HG02798 (cell line): ENCODE results near the gene SPOCK1.

Source experiments
- ATAC-seq: cut with Tn5 transposase; IDR thresholded peaks from one replicate; pipeline ENCODE4 v1.9.1; 2021; ENCODE audit warnings: mild to moderate bottlenecking; ENCODE audit not compliant: unreplicated experiment, poor library complexity

Gene SPOCK1

GRCh38 chr5:137310051-137310730 is 188.9 kb downstream of the SPOCK1 start:
- no peak for ATAC-seq

GRCh38 chr5:137309290-137309689 is 189.8 kb downstream of the SPOCK1 start:
- no peak for ATAC-seq

GRCh38 chr5:137308311-137308710 is 190.8 kb downstream of the SPOCK1 start:
- no peak for ATAC-seq

- ATAC-seq: no peak
Measured at GRCh38 chr5:137306903-137307302, 192.2 kb downstream of the SPOCK1 start.

- no peak for ATAC-seq
Measured at GRCh38 chr5:137305971-137306602, 193.0 kb downstream of the SPOCK1 start.

- no peak for ATAC-seq
Measured at GRCh38 chr5:137304226-137304874, 194.8 kb downstream of the SPOCK1 start.

GRCh38 chr5:137303509-137303908 is 195.6 kb downstream of the SPOCK1 start:
- ATAC-seq: no peak

GRCh38 chr5:137300411-137301240 is 198.5 kb downstream of the SPOCK1 start:
- no peak for ATAC-seq

- no peak for ATAC-seq
Measured at GRCh38 chr5:137296213-137296781, 202.8 kb downstream of the SPOCK1 start.

GRCh38 chr5:137294604-137295003 is 204.5 kb downstream of the SPOCK1 start:
- no peak for ATAC-seq

DNA sequence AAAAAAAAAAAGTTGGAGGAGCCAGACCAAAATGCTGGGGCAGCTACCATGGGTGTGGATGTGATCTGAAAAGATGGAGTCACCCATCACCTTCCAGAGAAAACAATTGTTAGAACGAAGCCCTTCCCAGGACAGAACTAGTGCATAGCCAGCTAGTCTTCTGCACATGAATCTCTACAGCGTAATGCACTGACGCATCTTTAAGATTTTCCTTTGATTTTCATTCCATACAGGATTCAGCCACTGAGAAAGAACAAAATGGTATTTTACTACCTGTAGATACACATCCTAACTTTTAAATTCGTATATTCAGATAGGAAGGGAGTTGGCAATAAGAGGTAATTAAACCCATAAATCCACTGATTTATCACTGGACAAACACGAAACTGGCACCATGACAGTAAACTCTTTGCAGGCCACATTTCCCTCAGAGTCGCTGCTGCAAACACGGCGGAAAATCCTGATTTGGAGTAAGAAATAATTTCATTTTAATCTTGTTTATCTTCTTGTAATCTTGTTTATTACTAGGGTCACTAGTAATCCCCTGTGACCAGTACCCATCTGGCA is 206.6 kb downstream of the SPOCK1 start:
- no peak for ATAC-seq

DNA sequence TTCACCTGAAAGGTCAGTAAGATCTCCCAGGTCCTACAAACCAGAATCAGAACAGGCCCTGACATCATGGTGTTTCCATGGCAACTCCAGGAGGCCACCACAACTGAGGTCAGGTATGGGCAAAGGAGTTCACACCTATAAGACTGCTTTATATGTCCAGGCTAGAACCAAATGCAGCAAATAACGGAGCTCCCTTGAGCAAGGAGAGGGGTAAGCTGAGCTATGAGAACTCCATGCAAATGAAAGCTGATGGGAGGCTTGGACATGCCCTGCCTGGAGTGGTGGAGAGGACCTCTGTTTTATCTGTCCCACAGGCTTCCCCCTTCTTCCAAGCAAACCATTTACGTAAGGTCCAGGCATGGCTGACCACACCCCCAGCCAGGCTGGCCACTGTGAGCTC is 207.7 kb downstream of the SPOCK1 start:
- ATAC-seq: no peak

- no peak for ATAC-seq
Measured at GRCh38 chr5:137291031-137291430, 208.1 kb downstream of the SPOCK1 start.

DNA sequence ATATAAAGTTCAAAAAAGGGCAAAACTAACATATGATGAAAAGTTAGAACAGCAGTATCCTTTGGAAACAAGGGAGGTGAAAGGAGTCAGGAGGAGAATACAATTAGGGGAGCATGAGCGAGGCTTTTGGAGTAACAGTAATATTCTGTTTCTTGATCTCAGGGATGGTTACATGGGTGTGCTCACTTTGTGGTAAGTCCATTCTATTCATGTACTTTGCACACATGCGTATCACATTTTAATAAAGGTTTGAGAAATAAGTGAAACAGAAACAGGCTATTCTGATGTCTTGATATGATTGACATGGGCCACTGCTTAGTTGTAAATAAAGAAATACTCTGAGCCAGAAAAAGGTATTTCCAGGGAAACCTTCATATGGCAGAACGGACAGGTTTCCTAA is 208.8 kb downstream of the SPOCK1 start:
- no peak for ATAC-seq

GRCh38 chr5:137289856-137290255 is 209.3 kb downstream of the SPOCK1 start:
- no peak for ATAC-seq

GRCh38 chr5:137287569-137287968 is 211.6 kb downstream of the SPOCK1 start:
- ATAC-seq: no peak

DNA sequence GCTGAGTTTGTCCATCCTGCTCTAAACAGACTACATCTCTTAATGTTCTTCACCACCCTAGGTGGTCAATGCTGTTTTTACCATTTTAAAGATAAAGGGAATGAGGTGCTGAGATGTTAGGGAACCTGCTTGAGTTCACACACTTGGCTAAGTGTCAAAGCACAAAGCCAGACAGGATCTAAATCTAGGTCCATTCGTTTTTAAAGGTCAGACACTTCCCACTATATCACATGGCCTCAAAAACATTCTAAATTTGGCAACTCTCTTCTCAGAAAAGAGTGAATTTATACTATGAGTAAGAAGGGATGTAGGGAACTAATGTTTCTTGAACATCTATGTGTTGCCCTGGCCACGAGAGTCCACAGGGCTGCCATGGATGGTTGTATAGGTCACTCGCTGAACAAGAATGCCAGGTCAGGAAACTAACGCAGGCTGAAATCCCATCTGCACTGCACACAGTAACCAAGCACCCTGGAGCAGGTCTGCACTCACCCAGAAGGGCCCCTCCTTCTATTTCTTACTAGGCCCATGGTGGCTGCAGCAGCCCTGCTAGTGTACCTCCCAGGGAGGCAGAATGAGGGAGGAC is 213.0 kb downstream of the SPOCK1 start:
- ATAC-seq: no peak

GRCh38 chr5:137283801-137284200 is 215.3 kb downstream of the SPOCK1 start:
- ATAC-seq: no peak

- no peak for ATAC-seq
Measured at GRCh38 chr5:137282216-137282615, 216.9 kb downstream of the SPOCK1 start.

- no peak for ATAC-seq
Measured at GRCh38 chr5:137281201-137281600, 217.9 kb downstream of the SPOCK1 start.
